CD4-positive, alpha-beta T cell (primary cell): ENCODE data around the gene RET. TPM values are rescaled to one million over a fixed set of nuclear protein-coding genes. Genes with fewer than 3 reads are reported as not detected.

ENCODE experiments used
- ATAC-seq: fragments of 200-7000 bp; cut with Tn5 transposase; one replicate; pipeline ENCODE4 v1.10.0; 2022; ENCODE audit warnings: mild to moderate bottlenecking; ENCODE audit not compliant: poor library complexity
- CTCF ChIA-PET: fragments of 350-600 bp; sonication (Branson Sonifier 250); formaldehyde crosslinking; loops from one replicate; lab custom pipeline; 2021; ENCODE audit warnings: antibody characterized with exemption, inconsistent platforms; lab: Charles Lee
- POLR2A ChIA-PET: fragments of 350-600 bp; sonication (Branson Sonifier 250); formaldehyde crosslinking; loops from one replicate; lab custom pipeline; 2021; ENCODE audit warnings: antibody characterized with exemption, inconsistent platforms; lab: Charles Lee
- DNase-seq, 14 experiments: peaks; one replicate each; pipeline ENCODE4 v3.0.0-alpha.2; 2013 to 2020; ENCODE audit warnings: mixed read lengths in 2 of 14
- H3K27ac ChIP-seq, 2 donors: one replicate each; pipeline versions ENCODE4 v1.5.1 to v1.7.0; 2013; ENCODE audit warnings: low read length in 2 of 2, low read depth in 1 of 2, mild to moderate bottlenecking in 1 of 2
- H3K27me3 ChIP-seq, 2 experiments: 1 replicate in 1 of 2; 2 replicates in 1 of 2; pipeline versions ENCODE4 v1.6.1 to v1.7.0; 2013; ENCODE audit warnings: low read length in 2 of 2, control low read depth in 1 of 2, mild to moderate bottlenecking in 1 of 2, moderate library complexity in 1 of 2; ENCODE audit not compliant: insufficient read depth in 2 of 2, control insufficient read depth in 1 of 2
- H3K36me3 ChIP-seq: one replicate; pipeline ENCODE4 v1.6.1; 2013; ENCODE audit warnings: low read length, control low read depth; ENCODE audit not compliant: insufficient read depth
- H3K4me1 ChIP-seq: one replicate; pipeline ENCODE4 v1.6.1; 2013; ENCODE audit warnings: low read length, control low read depth; ENCODE audit not compliant: insufficient read depth
- H3K4me3 ChIP-seq: one replicate; pipeline ENCODE4 v1.5.1; 2013; ENCODE audit warnings: mild to moderate bottlenecking, low read length, moderate library complexity
- H3K9me3 ChIP-seq, 2 experiments: 1 replicate in 1 of 2; 2 replicates in 1 of 2; pipeline versions ENCODE4 v1.6.1 to v1.7.0; 2013; ENCODE audit warnings: low read length in 2 of 2, mild to moderate bottlenecking in 2 of 2, control low read depth in 1 of 2, moderate library complexity in 1 of 2; ENCODE audit not compliant: control insufficient read depth in 1 of 2, insufficient read depth in 1 of 2
- H3K27ac Mint-ChIP-seq: one replicate; pipeline ENCODE4 v1.8.0; 2020; ENCODE audit warnings: mixed read lengths
- H3K27me3 Mint-ChIP-seq: one replicate; pipeline ENCODE4 v1.8.0; 2021; ENCODE audit warnings: mixed read lengths
- H3K36me3 Mint-ChIP-seq: one replicate; pipeline ENCODE4 v1.8.0; 2021; ENCODE audit warnings: low read depth, mixed read lengths
- H3K4me1 Mint-ChIP-seq: one replicate; pipeline ENCODE4 v1.8.0; 2021; ENCODE audit warnings: low read depth, mixed read lengths
- H3K4me3 Mint-ChIP-seq: one replicate; pipeline ENCODE4 v1.8.0; 2020; ENCODE audit warnings: mild to moderate bottlenecking, mixed read lengths
- H3K9me3 Mint-ChIP-seq: one replicate; pipeline ENCODE4 v1.8.0; 2020; ENCODE audit warnings: mixed read lengths
- CTCF ChIP-seq: fragments of 200-600 bp; IDR thresholded peaks from one replicate; pipeline ENCODE4 v1.8.0; 2022; ENCODE audit warnings: antibody characterized with exemption, mild to moderate bottlenecking
- intact Hi-C, 2 experiments: fragments of 100-400 bp; cut with DNase I in 1 of 2; cut with micrococcal nuclease in 1 of 2; formaldehyde crosslinking; loops; one replicate each; pipeline versions ENCODE4 v1.15.1 to v1.9.0; 2023 to 2025; cut with DNase I, micrococcal nuclease
- total RNA-seq, 174 experiments: library from RNA in 2 of 174; stranded (reverse) in 2 of 174; gene quantifications; one replicate each; pipeline ENCODE4 v1.2.3 and lab custom pipeline; 2021 to 2026

Gene RET
- total RNA-seq, 2 experiments from 2014 or later, result not detected

- no peak overlapping the region for H3K4me3 ChIP-seq
- Mint-ChIP-seq H3K36me3 (peaks cover 97% of the 10 kb centered on the region), H3K27ac (no peak overlapping the region), H3K4me3 (no peak overlapping the region), H3K4me1 (peaks cover 14% of the 10 kb centered on the region), H3K9me3 (peaks cover 5% of the 10 kb centered on the region), H3K27me3 (no peaks in the 10 kb centered on the region)
- intact Hi-C loops, result loop anchor here in 1 of 2 experiments (5.0 kb wide), 1 partner anchor 33 kb away; no protein-coding TSS in a partner anchor
- H3K27ac ChIP-seq, result no peak overlapping the region
- ATAC-seq (no peak), DNase-seq (no peak)
- peaks cover 9 to 11% of the 10 kb centered on the region in 2 experiments for H3K9me3 ChIP-seq
- no peaks in the 10 kb centered on the region for H3K27me3 ChIP-seq
- ChIA-PET CTCF (no interaction called here), POLR2A (no interaction called here)
- H3K36me3 ChIP-seq, result peaks cover 79% of the 10 kb centered on the region
- peaks cover 7% of the 10 kb centered on the region for H3K4me1 ChIP-seq
- no peak for TF ChIP-seq CTCF
Observed at GRCh38 chr10:43174969-43175368, 98.1 kb downstream of the RET start.

- no peak overlapping the region for H3K27ac Mint-ChIP-seq
- no peak for DNase-seq
- POLR2A ChIA-PET, result interaction anchor here (0.7 kb wide), 1 partner anchor 36 kb away, joined by 3 read pairs; no protein-coding TSS in a partner anchor
- peaks cover 5% of the 10 kb centered on the region for H3K9me3 Mint-ChIP-seq
- H3K27me3 Mint-ChIP-seq, result no peaks in the 10 kb centered on the region
- Histone ChIP-seq H3K27me3 (no peaks in the 10 kb centered on the region), H3K9me3 (peaks cover 9 to 11% of the 10 kb centered on the region in 2 experiments), H3K4me3 (no peak overlapping the region), H3K27ac (no peak overlapping the region), H3K4me1 (peaks cover 7% of the 10 kb centered on the region), H3K36me3 (peaks cover 83% of the 10 kb centered on the region)
- intact Hi-C loops, result loop anchor here in 1 of 2 experiments (5.0 kb wide), 1 partner anchor 34 kb away; no protein-coding TSS in a partner anchor
- peaks cover 98% of the 10 kb centered on the region for H3K36me3 Mint-ChIP-seq
- ATAC-seq, result no peak
- no peak overlapping the region for H3K4me3 Mint-ChIP-seq
- TF ChIP-seq CTCF, result no peak
- H3K4me1 Mint-ChIP-seq, result peaks cover 14% of the 10 kb centered on the region
- CTCF ChIA-PET, result interaction anchor here (1.2 kb wide), 1 partner anchor 11 kb away, joined by 7 read pairs; no protein-coding TSS in a partner anchor
Observed at GRCh38 chr10:43176271-43176670, 99.4 kb downstream of the RET start.

- Histone ChIP-seq H3K4me1 (peaks cover 3% of the 10 kb centered on the region), H3K36me3 (peaks cover 80% of the 10 kb centered on the region), H3K4me3 (no peak overlapping the region), H3K27ac (no peak overlapping the region), H3K27me3 (no peaks in the 10 kb centered on the region), H3K9me3 (peaks cover 9 to 11% of the 10 kb centered on the region in 2 experiments)
- no peak overlapping the region for H3K27ac Mint-ChIP-seq
- H3K9me3 Mint-ChIP-seq, result peaks cover 5% of the 10 kb centered on the region
- DNase-seq (no peak), ATAC-seq (no peak)
- intact Hi-C loops, result loop anchor here in 1 of 2 experiments (5.0 kb wide), 1 partner anchor 35 kb away; no protein-coding TSS in a partner anchor
- no peaks in the 10 kb centered on the region for H3K27me3 Mint-ChIP-seq
- ChIA-PET CTCF (no interaction called here), POLR2A (no interaction called here)
- peaks cover 96% of the 10 kb centered on the region for H3K36me3 Mint-ChIP-seq
- H3K4me1 Mint-ChIP-seq, result peaks cover 2% of the 10 kb centered on the region
- no peak overlapping the region for H3K4me3 Mint-ChIP-seq
- TF ChIP-seq CTCF, result no peak
Observed at GRCh38 chr10:43177595-43177994, 100.7 kb downstream of the RET start.

Other genes with a start within 250 kb of the RET start
- 10 to 100 TPM; 59.4 to 60.9 TPM for gene CSGALNACT2, start 61.4 kb downstream of the RET start, total RNA-seq
- 1 to 10 TPM; 1.2 to 1.4 TPM for gene RASGEF1A, start 190.0 kb downstream of the RET start, total RNA-seq